Thyroid gland (tissue), 4 donors: ENCODE results near the gene GPR107.

Source experiments
- CTCF ChIP-seq, 6 experiments: fragments of 200-600 bp in 3 of 6; fragments of 450-650 bp in 3 of 6; sonication (generic) in 3 of 6; IDR thresholded peaks; one replicate each; pipeline ENCODE4 v1.5.1; 2016 to 2019; ENCODE audit warnings: antibody characterized with exemption in 6 of 6, mild to moderate bottlenecking in 2 of 6, inconsistent platforms in 1 of 6, moderate library complexity in 1 of 6
- POLR2A ChIP-seq, 2 donors: fragments of 450-650 bp; IDR thresholded peaks; one replicate each; pipeline ENCODE4 v1.6.1; 2017; ENCODE audit warnings: antibody characterized with exemption in 2 of 2, mild to moderate bottlenecking in 2 of 2, moderate library complexity in 1 of 2

- TF ChIP-seq CTCF (IDR thresholded peaks at IDR 0.05): no peak
- TF ChIP-seq POLR2A (IDR thresholded peaks at IDR 0.05): no peak
These were observed 95.3 kb downstream of the GPR107 start for GRCh38 chr9:130149031-130149430.
